HL-60 (cell line): ENCODE results near the gene TANGO6.

Source experiments
- POLR2AphosphoS5 ChIP-seq: IDR thresholded peaks from 2 replicates; pipeline ENCODE4 v1.6.1; 2012; ENCODE audit warnings: low read depth
- TF ChIP-seq, protein P1 (sequence below): IDR thresholded peaks from one replicate; pipeline ENCODE4 v1.5.1; 2011; ENCODE audit warnings: low read length, control low read depth, inconsistent platforms; ENCODE audit not compliant: insufficient read depth
- TF ChIP-seq, protein P2 (sequence below): IDR thresholded peaks from 2 replicates; pipeline ENCODE4 v1.6.1; 2012; ENCODE audit warnings: low read depth; ENCODE audit not compliant: insufficient replicate concordance

DNA sequence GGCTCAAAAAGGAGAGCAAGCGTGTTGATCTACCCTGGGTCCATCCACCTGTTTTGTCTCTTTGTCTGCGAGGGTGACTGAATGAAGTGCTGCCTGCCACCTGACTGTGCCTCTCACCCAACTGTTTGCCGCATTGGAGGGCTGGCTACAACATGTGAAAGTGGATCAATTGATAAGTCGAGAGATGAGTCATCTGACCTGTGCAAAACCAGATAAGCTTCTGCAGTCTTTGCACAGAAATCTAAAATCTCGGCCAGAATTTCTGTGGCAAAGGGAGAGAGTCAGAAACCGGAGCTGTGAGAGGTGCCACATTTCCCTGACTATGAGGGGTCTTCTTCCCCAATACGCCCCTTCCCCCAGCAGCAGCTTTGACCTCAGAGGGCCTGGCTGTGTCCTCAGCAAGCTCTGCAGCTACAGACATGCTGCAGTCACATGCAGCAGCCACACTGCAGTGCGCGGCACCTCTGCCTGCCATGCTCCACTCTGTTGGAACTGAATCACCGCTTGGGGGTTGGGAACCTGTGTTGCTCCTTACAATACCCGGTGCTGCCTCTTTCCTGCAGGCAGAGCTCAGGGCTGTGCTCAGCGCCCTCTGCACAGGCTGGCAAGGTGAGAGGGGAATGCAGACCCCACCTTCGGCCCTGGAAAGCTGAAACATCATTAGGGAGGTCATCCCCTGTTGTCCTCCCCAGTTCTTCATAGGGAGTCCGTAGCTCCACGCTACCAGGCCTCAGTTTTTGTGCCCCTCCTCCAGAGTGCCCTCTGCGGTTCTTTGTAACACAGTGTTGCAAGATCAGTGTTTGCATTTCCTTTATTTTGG is 246.0 kb downstream of the TANGO6 start:
- TF ChIP-seq, protein P1, sequence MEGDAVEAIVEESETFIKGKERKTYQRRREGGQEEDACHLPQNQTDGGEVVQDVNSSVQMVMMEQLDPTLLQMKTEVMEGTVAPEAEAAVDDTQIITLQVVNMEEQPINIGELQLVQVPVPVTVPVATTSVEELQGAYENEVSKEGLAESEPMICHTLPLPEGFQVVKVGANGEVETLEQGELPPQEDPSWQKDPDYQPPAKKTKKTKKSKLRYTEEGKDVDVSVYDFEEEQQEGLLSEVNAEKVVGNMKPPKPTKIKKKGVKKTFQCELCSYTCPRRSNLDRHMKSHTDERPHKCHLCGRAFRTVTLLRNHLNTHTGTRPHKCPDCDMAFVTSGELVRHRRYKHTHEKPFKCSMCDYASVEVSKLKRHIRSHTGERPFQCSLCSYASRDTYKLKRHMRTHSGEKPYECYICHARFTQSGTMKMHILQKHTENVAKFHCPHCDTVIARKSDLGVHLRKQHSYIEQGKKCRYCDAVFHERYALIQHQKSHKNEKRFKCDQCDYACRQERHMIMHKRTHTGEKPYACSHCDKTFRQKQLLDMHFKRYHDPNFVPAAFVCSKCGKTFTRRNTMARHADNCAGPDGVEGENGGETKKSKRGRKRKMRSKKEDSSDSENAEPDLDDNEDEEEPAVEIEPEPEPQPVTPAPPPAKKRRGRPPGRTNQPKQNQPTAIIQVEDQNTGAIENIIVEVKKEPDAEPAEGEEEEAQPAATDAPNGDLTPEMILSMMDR, result no peak
- TF ChIP-seq, protein P2, sequence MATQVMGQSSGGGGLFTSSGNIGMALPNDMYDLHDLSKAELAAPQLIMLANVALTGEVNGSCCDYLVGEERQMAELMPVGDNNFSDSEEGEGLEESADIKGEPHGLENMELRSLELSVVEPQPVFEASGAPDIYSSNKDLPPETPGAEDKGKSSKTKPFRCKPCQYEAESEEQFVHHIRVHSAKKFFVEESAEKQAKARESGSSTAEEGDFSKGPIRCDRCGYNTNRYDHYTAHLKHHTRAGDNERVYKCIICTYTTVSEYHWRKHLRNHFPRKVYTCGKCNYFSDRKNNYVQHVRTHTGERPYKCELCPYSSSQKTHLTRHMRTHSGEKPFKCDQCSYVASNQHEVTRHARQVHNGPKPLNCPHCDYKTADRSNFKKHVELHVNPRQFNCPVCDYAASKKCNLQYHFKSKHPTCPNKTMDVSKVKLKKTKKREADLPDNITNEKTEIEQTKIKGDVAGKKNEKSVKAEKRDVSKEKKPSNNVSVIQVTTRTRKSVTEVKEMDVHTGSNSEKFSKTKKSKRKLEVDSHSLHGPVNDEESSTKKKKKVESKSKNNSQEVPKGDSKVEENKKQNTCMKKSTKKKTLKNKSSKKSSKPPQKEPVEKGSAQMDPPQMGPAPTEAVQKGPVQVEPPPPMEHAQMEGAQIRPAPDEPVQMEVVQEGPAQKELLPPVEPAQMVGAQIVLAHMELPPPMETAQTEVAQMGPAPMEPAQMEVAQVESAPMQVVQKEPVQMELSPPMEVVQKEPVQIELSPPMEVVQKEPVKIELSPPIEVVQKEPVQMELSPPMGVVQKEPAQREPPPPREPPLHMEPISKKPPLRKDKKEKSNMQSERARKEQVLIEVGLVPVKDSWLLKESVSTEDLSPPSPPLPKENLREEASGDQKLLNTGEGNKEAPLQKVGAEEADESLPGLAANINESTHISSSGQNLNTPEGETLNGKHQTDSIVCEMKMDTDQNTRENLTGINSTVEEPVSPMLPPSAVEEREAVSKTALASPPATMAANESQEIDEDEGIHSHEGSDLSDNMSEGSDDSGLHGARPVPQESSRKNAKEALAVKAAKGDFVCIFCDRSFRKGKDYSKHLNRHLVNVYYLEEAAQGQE, result no peak
- peak; percentile 54 for TF ChIP-seq POLR2AphosphoS5
